GM19023 (cell line): ENCODE measurements around the gene TRIP12.
"Not testable (repeated sequence)": the region's sequence is repeated elsewhere in the genome, so short reads cannot be mapped to it uniquely, and the experiment has no call there.

Source experiments
- ATAC-seq: cut with Tn5 transposase; IDR thresholded peaks from one replicate; pipeline ENCODE4 v1.9.1; 2021; ENCODE audit warnings: mild to moderate bottlenecking, moderate library complexity; ENCODE audit not compliant: unreplicated experiment

Gene TRIP12

DNA sequence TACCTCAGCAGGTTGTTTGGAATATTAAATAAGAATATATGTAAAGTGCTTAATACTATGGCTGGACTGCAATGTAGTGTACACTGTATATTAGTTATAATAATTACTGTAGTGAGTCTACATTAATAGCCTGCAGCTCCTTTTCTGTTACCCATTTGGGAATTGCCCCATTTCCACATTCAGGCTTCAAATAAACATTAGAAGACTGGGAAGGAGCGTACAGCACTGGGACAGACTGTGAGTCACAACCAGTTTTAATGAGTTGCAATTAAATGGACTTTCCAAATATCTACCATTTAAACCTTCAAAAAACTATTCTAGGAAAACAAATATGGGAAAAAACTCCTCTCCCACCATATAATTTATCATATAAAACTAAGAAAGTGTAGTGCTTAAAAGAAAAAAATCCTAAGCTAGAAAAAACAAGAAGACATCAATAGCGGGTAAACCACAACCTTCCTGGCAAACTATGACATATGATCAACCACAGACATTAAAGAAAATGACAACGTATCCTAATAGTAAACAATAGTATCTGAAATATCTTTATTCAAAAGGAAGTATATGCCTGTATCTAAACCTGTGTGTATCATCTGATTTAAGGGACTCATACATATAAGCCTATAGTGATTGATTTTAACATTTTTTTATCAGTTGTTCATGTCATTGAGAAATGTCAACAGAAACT is 86.1 kb downstream of the TRIP12 start:
- no peak for ATAC-seq

DNA sequence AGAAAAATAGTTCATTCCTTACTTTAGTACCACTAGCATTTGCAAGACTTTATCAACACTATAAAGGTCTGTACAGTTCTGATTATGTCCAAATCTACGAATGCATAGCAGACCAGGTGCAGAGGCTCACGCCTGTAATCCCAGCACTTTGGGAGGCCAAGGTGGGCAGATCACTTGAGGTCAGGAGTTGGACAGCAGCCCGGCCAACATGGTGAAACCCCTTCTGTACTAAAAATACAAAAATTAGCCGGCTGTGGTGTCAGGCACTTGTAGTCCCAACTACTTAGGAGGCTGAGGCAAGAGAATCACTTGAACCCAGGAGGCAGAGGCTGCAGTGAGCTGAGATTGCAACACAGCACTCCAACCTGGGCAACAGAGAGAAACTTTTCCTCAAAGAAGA is 87.4 kb downstream of the TRIP12 start:
- ATAC-seq = not testable (repeated sequence)

DNA sequence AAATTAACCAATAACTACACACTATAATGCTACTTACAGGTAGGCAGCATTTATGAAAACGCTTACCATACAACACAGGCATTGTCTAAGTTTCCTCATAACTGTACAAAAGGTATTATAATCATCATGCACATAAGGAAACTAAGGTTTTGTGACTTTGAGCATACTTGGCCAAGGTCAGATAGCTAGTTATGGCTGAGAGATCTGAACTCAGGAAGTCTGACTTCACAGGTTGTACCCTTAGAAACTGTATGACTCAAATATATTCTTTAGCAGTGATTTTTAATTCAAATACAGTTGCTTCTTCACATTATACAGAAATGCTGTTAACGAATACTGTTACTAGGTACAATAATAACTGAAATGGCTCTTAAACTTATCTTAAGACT is 89.3 kb downstream of the TRIP12 start:
- ATAC-seq = no peak

- no peak for ATAC-seq
Observed at GRCh38 chr2:229831805-229832509, 89.9 kb downstream of the TRIP12 start.

GRCh38 chr2:229825476-229825875 is 96.3 kb downstream of the TRIP12 start:
- no peak for ATAC-seq

GRCh38 chr2:229821316-229821715 is 100.5 kb downstream of the TRIP12 start:
- ATAC-seq = no peak

DNA sequence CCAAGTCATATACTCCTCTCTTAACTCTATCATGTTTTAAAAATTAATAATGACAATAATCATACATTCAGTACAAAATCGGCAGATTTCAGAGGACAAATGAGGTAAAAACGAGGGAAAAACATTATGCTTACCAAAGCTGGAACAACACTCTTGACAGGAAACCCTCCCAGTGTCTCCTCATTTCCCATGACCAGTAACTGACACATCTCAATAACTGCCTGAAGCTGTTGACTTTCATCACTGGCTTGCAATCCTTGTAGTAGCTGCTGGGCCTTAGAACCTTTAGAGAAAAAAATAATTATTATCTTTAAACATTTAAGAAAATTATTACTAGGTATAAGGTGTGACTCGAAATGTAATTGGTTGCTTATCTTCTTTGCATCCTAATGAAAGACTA is 103.6 kb downstream of the TRIP12 start:
- no peak for ATAC-seq

DNA sequence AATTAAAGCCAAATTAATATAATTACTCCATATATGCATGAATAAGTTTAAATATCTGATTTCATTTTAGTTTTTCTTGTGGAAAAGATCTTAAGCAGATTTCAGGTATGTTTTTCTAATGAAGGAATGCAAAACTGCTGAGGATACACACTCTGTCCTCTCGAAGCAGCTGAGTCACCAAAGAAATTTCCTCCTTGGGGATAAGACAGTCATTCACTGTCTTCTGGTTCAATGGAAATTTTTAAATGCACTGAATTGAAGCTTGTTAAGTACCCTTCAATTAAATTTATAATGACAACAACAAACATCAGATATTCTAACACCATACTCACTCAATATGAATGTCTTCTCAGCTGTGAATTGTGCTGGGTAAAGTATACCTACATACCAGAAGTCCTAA is 106.0 kb downstream of the TRIP12 start:
- no peak for ATAC-seq

DNA sequence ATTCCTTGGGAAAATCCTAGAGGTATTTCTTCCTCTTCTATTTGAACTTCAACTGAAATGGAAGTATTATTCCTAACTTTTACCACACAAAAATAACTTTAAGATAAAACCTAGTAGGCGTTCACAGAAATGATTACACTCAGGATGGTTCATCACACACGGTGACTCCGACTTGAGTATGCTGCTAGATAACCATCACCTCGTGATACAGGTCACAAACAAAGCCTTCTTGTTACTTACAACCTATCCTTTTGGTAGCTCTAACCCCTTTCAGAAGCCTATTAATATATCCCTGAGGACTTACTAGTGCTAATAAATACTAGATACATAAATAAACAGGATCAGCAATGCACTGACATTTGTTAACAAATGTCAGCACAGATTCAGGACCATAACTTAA is 106.5 kb downstream of the TRIP12 start:
- ATAC-seq = no peak

DNA sequence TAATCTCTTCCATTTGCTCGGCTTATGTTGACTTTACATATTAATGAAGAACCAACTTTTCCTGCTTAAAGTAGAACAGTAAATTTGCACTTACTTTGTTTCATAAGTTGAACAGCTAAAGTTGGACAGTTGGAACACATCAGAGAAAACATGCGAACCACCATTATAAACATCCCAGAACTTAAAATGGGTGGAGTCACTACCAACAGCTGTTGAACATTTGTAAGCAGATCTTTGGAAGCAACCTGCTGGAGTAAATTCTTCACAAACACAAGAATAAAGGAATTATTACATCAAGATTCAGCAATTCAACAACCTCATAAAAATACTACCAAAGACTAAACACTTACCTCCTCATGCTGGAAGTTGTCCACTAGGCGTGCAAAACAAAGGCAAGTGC is 111.0 kb downstream of the TRIP12 start:
- no peak for ATAC-seq

- ATAC-seq = no peak
Observed at GRCh38 chr2:229805559-229805958, 116.2 kb downstream of the TRIP12 start.

DNA sequence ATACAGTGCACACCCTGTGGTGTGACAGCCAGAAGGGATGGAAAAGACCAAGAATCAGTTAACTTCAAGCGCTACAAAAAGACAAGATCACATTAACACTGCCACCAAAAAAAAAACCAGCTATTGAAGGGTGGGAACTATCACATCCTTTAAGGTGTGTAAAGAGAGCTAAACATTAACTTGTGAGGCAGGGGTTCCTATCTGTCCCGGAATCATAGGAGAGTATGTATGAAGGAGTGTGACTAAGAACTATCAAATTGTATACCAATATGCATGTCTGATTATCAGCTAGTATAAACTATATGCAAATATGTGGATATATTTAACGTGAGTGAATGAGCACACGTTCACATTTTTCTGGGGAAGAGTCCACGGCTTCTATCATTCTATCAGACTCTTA is 119.0 kb downstream of the TRIP12 start:
- no peak for ATAC-seq

DNA sequence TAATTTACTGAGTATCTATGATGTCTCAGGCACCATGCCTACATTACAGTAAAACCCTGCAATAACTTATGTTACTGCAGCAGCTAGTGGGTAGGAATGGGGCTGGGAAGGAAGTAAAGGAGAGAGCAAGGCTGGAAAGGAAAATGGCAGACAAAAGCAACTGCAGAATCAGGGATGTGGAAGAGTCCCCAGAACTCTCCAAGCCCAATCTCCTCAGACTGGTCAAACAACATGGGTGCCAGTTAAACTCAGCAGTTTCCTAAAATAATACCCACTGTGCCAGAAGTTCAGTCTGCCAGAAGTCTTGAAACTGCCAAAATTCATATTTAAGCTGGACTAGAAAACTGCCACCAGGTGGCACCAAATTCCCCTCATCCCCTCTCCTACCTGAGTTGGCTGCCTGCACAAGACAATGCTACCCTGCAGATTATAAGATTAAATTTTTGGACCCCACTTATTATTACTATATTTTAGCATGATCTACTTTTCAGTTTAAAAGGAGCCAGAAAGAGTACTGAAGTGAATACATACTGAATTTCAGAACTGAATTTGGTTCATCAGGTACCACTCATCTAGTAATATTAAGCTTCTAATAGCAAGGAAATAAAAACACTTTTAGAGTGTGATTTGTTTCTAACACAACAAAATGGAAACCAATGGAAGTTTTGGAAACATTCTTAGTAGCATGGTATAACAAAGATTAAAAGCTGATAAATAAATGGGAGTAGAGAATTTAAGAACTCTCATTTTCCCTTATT is 120.6 kb downstream of the TRIP12 start:
- ATAC-seq = no peak

GRCh38 chr2:229798446-229799155 is 123.2 kb downstream of the TRIP12 start:
- no peak for ATAC-seq

GRCh38 chr2:229795058-229795457 is 126.8 kb downstream of the TRIP12 start:
- no peak for ATAC-seq

GRCh38 chr2:229794636-229795035 is 127.2 kb downstream of the TRIP12 start:
- ATAC-seq = no peak

GRCh38 chr2:229786289-229786688 is 135.5 kb downstream of the TRIP12 start:
- ATAC-seq = not testable (repeated sequence)

GRCh38 chr2:229784791-229785190 is 137.0 kb downstream of the TRIP12 start:
- no peak for ATAC-seq

- ATAC-seq = no peak
Observed at GRCh38 chr2:229783108-229783721, 138.6 kb downstream of the TRIP12 start.

DNA sequence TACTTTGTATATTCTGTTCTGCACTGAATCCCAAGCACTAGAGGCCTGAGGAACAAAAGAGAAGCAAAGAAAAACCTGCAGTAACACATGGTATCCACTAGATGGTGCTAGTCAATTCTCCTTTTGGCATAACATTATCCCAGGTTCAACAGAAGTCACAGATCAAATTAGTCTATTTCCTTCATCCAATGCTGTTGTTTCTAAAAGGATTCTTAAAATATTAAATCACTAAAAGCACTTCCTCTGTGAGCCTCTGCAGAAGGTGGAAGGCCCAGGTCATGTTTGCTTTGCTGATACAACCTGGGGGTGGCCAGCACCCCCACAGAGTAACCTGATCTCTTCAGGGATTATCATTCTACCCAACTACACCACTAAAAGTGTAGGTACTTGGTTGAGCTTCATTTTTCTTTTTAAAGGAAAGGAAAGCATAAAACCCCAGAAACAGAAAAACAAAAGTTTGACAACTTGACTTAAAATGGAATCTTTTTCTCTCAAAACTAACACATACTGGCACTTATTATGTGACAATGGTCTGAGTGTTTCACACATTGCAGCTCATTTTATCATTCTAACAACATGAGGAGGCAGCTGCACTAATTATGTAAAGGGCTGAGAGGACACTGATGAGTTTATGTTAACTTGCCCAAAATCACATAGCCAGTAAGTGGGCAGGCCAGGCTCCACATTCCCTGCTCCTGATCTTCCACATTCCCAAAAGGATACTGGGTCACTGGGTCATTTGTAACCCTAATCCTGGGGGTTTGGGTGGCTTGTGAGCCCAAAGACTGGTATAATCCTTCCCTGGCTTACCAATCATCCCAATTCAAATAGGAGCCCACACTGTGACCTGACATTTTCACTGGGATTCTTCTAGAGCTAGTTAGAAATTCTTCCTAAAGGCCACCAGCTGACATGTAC is 140.7 kb downstream of the TRIP12 start:
- no peak for ATAC-seq
